Lung (tissue), 12 donors: ENCODE results near the gene CRYM. TPM values are rescaled to one million over a fixed set of nuclear protein-coding genes. Genes with fewer than 3 reads are reported as not detected.
"Not testable (repeated sequence)": the region's sequence is repeated elsewhere in the genome, so short reads cannot be mapped to it uniquely, and the experiment has no call there.

ENCODE experiments used
- ATAC-seq: fragments of 200-7000 bp; cut with Tn5 transposase; one replicate; pipeline ENCODE4 v1.9.1; 2020; ENCODE audit warnings: moderate number of reproducible peaks; ENCODE audit not compliant: insufficient read depth, low FRiP score
- DNase-seq, 3 donors: peaks; one replicate each; pipeline ENCODE4 v3.0.0-alpha.2; 2013 to 2017
- H3K27ac ChIP-seq, 2 donors: one replicate each; pipeline ENCODE4 v1.5.1; 2013; ENCODE audit warnings: mild to moderate bottlenecking in 2 of 2, moderate library complexity in 2 of 2, control low read depth in 1 of 2, inconsistent platforms in 1 of 2, low read depth in 1 of 2, low read length in 1 of 2
- H3K27me3 ChIP-seq, 3 donors: one replicate each; pipeline ENCODE4 v1.5.1; 2013; ENCODE audit warnings: low read length in 2 of 3; ENCODE audit not compliant: control insufficient read depth in 3 of 3, insufficient read depth in 3 of 3
- H3K36me3 ChIP-seq, 4 donors: one replicate each; pipeline ENCODE4 v1.5.1; 2013; ENCODE audit warnings: low read length in 4 of 4, mild to moderate bottlenecking in 1 of 4, moderate library complexity in 1 of 4; ENCODE audit not compliant: control insufficient read depth in 4 of 4, insufficient read depth in 4 of 4
- H3K4me1 ChIP-seq, 5 donors: one replicate each; pipeline ENCODE4 v1.5.1; 2013; ENCODE audit warnings: low read length in 5 of 5, mild to moderate bottlenecking in 2 of 5, moderate library complexity in 1 of 5; ENCODE audit not compliant: control insufficient read depth in 5 of 5, insufficient read depth in 5 of 5
- H3K4me3 ChIP-seq: one replicate; pipeline ENCODE4 v1.5.1; 2013; ENCODE audit warnings: mild to moderate bottlenecking, control low read depth, moderate library complexity
- H3K9ac ChIP-seq, 2 donors: one replicate each; pipeline ENCODE4 v1.5.1; 2013; ENCODE audit warnings: low read length in 2 of 2, control low read depth in 1 of 2; ENCODE audit not compliant: insufficient read depth in 1 of 2
- H3K9me3 ChIP-seq, 4 donors: one replicate each; pipeline ENCODE4 v1.5.1; 2013; ENCODE audit warnings: low read length in 3 of 4, mild to moderate bottlenecking in 1 of 4, moderate library complexity in 1 of 4; ENCODE audit not compliant: control insufficient read depth in 4 of 4, insufficient read depth in 3 of 4
- CTCF ChIP-seq: IDR thresholded peaks from 2 replicates; pipeline ENCODE4 v1.5.1; 2012; ENCODE audit warnings: mild to moderate bottlenecking; ENCODE audit errors: control extremely low read depth, extremely low read depth
- WGBS, 2 donors: extraction: QIAGEN DNeasy Blood & Tissue Kit; methylation state at CpG; one replicate each; pipeline ENCODE4 v1.1.7; 2013; 5-methylcytosine and 5-hydroxymethylcytosine counted together
- polyA plus RNA-seq, 2 donors: library from polyadenylated mRNA; stranded (reverse); fragments of 200-250 nt; gene quantifications; one replicate each; pipeline ENCODE4 v1.2.1, GENCODE V29; 2013
- total RNA-seq, 2 donors: library from RNA; depleted of rRNA in 1 of 2; stranded (reverse); fragments of >200 nt in 1 of 2; gene quantifications; one replicate each; pipeline ENCODE4 v1.2.1, GENCODE V29; 2014 to 2021
- donor health status: control.
- donor health status: control.
- donor health status: Bipolar disorder and iron deficiency.
- donor health status: healthy.
- donor health status: DM: yes; HTN: yes; CAD: no.

The CRYM gene
- total and polyA plus RNA-seq, 4 donors: 5.4 to 11.9 (median 9.3) TPM

GRCh38 chr16:21306712-21307111 is 28.6 kb upstream of the CRYM start:
- H3K4me1 ChIP-seq, H3K36me3 ChIP-seq, H3K4me3 ChIP-seq, ATAC-seq, H3K27ac ChIP-seq, H3K9ac ChIP-seq, DNase-seq, H3K9me3 ChIP-seq: not testable (repeated sequence)
- peaks cover 0 to 11% (median 0%) of the 10 kb centered on the region in 3 donors for H3K27me3 ChIP-seq
- 94 to 97% methylated on average over 5 of the region's 5 CpGs for WGBS, 2 donors

- Histone ChIP-seq H3K4me3 (no peak overlapping the region), H3K27ac (no peak overlapping the region), H3K9me3 (no peaks in the 10 kb centered on the region), H3K9ac (no peak overlapping the region), H3K4me1 (peaks cover 0 to 8% (median 4%) of the 10 kb centered on the region in 5 donors), H3K27me3 (peaks cover 0 to 22% (median 0%) of the 10 kb centered on the region in 3 donors), H3K36me3 (no peaks in the 10 kb centered on the region)
- no peak for DNase-seq
- no peak for ATAC-seq
- WGBS, 2 donors: 75 to 86% methylated on average over 4 of the region's 4 CpGs
- TF ChIP-seq CTCF: no peak
Observed at GRCh38 chr16:21302898-21303528, 24.9 kb upstream of the CRYM start.

GRCh38 chr16:21302454-21302853 is 24.4 kb upstream of the CRYM start:
- H3K4me3 ChIP-seq: no peak overlapping the region
- no peak overlapping the region for H3K9ac ChIP-seq
- ATAC-seq: no peak

GRCh38 chr16:21301895-21302291 is 23.8 kb upstream of the CRYM start:
- TF ChIP-seq CTCF: no peak
- no peaks in the 10 kb centered on the region for H3K36me3 ChIP-seq
- 1 to 3% methylated on average over 16 to 17 of the region's 17 CpGs for WGBS, 2 donors
- H3K9me3 ChIP-seq: no peaks in the 10 kb centered on the region
- peaks cover 0 to 23% (median 0%) of the 10 kb centered on the region in 3 donors for H3K27me3 ChIP-seq
- H3K27ac ChIP-seq: peak overlapping the region in 1 of 2 donors; percentile 74
- no peak overlapping the region for H3K9ac ChIP-seq
- peak overlapping the region; percentile 55 for H3K4me3 ChIP-seq
- peak in 1 of 3 donors; percentile 2 for DNase-seq
- ATAC-seq: no peak
- peaks cover 0 to 8% (median 4%) of the 10 kb centered on the region in 5 donors for H3K4me1 ChIP-seq

More at GRCh38 chr16:21302454-21302853, 24.4 kb upstream of the CRYM start:
- H3K9me3 ChIP-seq: no peaks in the 10 kb centered on the region
- no peak for DNase-seq
- peaks cover 0 to 8% (median 4%) of the 10 kb centered on the region in 5 donors for H3K4me1 ChIP-seq
- 58 to 65% methylated on average over 3 of the region's 3 CpGs for WGBS, 2 donors
- no peak for TF ChIP-seq CTCF
- H3K36me3 ChIP-seq: no peaks in the 10 kb centered on the region
- H3K27ac ChIP-seq: no peak overlapping the region
- peaks cover 0 to 23% (median 0%) of the 10 kb centered on the region in 3 donors for H3K27me3 ChIP-seq
